GM18519 (cell line): ENCODE data around the gene DOCK2.

Experiments used
- ATAC-seq: cut with Tn5 transposase; IDR thresholded peaks from one replicate; pipeline ENCODE4 v1.9.1; 2021; ENCODE audit warnings: mild to moderate bottlenecking, moderate library complexity; ENCODE audit not compliant: unreplicated experiment, low FRiP score

Gene DOCK2

GRCh38 chr5:169956126-169956525, 319.1 kb downstream of the DOCK2 start:
- no peak for ATAC-seq

- no peak for ATAC-seq
These were observed 319.7 kb downstream of the DOCK2 start for GRCh38 chr5:169956756-169957155.

- ATAC-seq: no peak
These were observed 321.2 kb downstream of the DOCK2 start for GRCh38 chr5:169958278-169958677.

- ATAC-seq: no peak
These were observed 323.6 kb downstream of the DOCK2 start for GRCh38 chr5:169960659-169961058.

- no peak for ATAC-seq
These were observed 327.2 kb downstream of the DOCK2 start for GRCh38 chr5:169964246-169964645.

GRCh38 chr5:169970339-169970738, 333.3 kb downstream of the DOCK2 start:
- no peak for ATAC-seq

GRCh38 chr5:169970911-169971765, 334.1 kb downstream of the DOCK2 start:
- no peak for ATAC-seq

- no peak for ATAC-seq
These were observed 334.7 kb downstream of the DOCK2 start for GRCh38 chr5:169971780-169972179.

- ATAC-seq: no peak
These were observed 336.0 kb downstream of the DOCK2 start for GRCh38 chr5:169973056-169973455.

GRCh38 chr5:169974121-169974770, 337.2 kb downstream of the DOCK2 start:
- no peak for ATAC-seq

GRCh38 chr5:169978714-169979113, 341.6 kb downstream of the DOCK2 start:
- ATAC-seq: no peak

- ATAC-seq: no peak
These were observed 342.8 kb downstream of the DOCK2 start for GRCh38 chr5:169979871-169980270.

- peak; percentile 45 for ATAC-seq
These were observed 343.5 kb downstream of the DOCK2 start, which contains the start of gene INSYN2B for GRCh38 chr5:169980418-169981053. TSS of gene INSYN2B (minus strand) at chr5:169980495. CDS start at chr5:169883898, 96,597 bp downstream.

- ATAC-seq: no peak
These were observed 351.1 kb downstream of the DOCK2 start for GRCh38 chr5:169988206-169988605.

- no peak for ATAC-seq
These were observed 351.9 kb downstream of the DOCK2 start for GRCh38 chr5:169988947-169989346.

GRCh38 chr5:169989365-169989764, 352.3 kb downstream of the DOCK2 start:
- no peak for ATAC-seq

GRCh38 chr5:169991115-169991869, 354.2 kb downstream of the DOCK2 start:
- no peak for ATAC-seq

GRCh38 chr5:169992789-169993484, 355.9 kb downstream of the DOCK2 start:
- no peak for ATAC-seq

GRCh38 chr5:169993485-169993790, 356.4 kb downstream of the DOCK2 start:
- ATAC-seq: no peak

- no peak for ATAC-seq
These were observed 360.7 kb downstream of the DOCK2 start for GRCh38 chr5:169997798-169998197.
